ENCODE data around the gene REV1.

REV1 gene

DNA sequence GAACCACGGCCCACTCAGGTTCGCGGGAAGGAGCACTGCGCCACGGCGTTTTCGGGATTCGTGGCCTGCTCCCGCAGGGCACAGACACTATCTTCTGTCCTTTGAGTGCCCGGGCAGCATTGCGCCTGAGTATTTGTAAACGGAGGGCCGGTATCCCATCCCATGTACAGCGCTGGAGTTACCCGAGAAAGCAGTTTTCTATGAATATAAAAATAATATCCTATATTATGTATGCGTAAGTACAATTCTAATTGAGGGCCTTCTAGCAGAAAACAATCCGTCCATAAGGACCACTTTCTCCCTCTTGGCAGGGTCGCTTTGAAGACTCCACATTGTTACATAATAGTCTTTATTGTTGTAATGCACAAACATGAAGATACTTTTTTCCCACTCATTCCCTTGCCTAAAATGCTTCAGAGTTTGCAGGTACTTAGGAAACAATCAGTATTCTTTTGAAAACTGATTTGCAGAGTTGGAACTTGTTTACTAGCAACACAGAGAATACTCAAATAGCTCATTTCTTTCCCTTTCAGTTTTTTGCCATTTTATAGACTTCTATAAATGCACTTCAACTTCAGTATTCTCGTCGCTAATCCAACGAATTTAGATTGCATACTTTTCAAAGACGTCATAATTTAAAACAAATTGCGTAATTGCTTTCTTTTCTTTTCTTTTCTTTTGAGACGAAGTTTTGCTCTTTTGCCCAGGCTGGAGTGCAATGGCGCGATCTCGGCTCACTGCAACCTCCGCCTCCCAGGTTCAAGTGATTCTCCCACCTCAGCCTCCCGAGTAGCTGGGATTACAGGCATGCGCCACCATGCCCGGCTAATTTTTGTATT lies 1.0 kb upstream of the REV1 start:
- TF ChIP-seq, protein P1, sequence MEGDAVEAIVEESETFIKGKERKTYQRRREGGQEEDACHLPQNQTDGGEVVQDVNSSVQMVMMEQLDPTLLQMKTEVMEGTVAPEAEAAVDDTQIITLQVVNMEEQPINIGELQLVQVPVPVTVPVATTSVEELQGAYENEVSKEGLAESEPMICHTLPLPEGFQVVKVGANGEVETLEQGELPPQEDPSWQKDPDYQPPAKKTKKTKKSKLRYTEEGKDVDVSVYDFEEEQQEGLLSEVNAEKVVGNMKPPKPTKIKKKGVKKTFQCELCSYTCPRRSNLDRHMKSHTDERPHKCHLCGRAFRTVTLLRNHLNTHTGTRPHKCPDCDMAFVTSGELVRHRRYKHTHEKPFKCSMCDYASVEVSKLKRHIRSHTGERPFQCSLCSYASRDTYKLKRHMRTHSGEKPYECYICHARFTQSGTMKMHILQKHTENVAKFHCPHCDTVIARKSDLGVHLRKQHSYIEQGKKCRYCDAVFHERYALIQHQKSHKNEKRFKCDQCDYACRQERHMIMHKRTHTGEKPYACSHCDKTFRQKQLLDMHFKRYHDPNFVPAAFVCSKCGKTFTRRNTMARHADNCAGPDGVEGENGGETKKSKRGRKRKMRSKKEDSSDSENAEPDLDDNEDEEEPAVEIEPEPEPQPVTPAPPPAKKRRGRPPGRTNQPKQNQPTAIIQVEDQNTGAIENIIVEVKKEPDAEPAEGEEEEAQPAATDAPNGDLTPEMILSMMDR (IDR thresholded peaks at IDR 0.05; ENCODE audit: low read depth, low read length) = no peak
- Histone ChIP-seq H3K36me3 (no peaks in the 10 kb centered on the region; the same call in 1 of the 2 replicates), H3K9me3 (ENCODE audit: severe bottlenecking) (no peaks in the 10 kb centered on the region), H3K27ac (peak overlapping the region; percentile 83), H3K27me3 (ENCODE audit: insufficient read depth, low read depth, severe bottlenecking) (no peaks in the 10 kb centered on the region), H3K4me3 (ENCODE audit: low read depth, low read length) (peak overlapping the region; percentile 57)
- DNase-seq = no peak

DNA sequence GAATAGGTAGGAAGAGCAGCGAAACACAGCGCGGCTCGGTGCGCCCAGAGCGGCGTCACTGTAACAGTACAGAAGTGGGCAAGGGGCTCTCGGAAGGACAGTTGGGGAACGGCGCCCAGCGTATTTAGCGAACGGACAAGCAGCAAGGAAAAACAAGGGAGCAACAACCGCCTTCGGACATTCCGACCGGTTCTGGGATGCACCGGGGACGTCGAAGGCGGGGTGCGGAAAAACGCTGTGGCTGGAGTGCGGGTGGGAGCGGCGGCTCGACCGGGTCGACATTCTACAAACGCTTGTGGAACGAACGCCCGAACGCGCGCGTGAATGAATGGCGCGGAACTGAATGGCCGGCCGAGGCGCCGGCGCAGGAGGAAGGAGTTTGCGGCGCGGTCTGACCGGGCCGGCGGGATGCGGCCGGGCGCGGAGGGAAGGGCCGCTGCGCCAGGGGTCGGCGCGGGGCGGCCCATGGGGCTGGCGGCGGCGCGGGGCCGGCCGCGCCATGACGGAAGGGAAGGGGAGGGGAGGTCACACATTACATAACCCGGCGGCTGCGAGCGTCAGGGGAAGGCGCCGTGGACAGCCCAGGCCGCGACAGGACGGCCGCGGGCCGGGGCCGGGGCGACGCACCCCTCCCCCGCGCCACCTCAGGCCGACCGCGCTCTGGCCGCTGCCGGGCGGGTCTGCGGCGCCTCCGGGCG lies 605 bp downstream of the REV1 start:
- no peaks in the 10 kb centered on the region for H3K27me3 ChIP-seq (ENCODE audit: insufficient read depth, low read depth, severe bottlenecking)
- H3K36me3 ChIP-seq = no peaks in the 10 kb centered on the region; the same call in 1 of the 2 replicates
- H3K9me3 ChIP-seq (ENCODE audit: severe bottlenecking) = no peaks in the 10 kb centered on the region
- H3K4me3 ChIP-seq (ENCODE audit: low read depth, low read length) = peak overlapping the region; percentile 86
- peak overlapping the region; percentile 96 for H3K27ac ChIP-seq
- TF ChIP-seq, protein P1 (IDR thresholded peaks at IDR 0.05; ENCODE audit: low read depth, low read length) = no peak
- peak; percentile 53 for DNase-seq

DNA sequence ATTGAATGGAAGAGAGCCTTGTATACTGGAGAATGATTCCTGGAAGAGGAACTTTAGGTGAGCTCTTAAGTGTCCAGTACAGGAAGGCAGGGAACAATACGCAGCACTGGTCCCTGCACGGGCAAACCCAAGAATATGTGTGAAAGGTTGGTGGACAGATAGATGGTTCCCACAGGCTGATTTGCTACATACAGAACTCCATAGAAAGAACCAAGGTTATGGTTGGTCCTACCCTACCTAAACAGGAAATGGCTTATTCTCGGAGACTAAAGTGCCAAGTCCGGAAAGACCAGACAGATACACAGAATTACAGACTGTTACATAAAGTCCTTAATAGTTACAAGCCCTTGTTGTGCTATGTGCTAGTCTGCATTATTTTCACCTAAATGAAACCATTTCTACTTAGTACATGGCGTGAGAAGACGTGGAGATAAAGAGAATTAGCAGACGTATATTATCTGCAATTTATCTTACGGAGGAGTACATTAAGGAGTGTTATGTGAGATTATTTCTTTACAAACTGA lies 1.2 kb downstream of the REV1 start:
- Histone ChIP-seq H3K36me3 (no peaks in the 10 kb centered on the region; the same call in 1 of the 2 replicates), H3K27ac (peak overlapping the region; percentile 96), H3K9me3 (ENCODE audit: severe bottlenecking) (no peaks in the 10 kb centered on the region), H3K27me3 (ENCODE audit: insufficient read depth, low read depth, severe bottlenecking) (no peaks in the 10 kb centered on the region), H3K4me3 (ENCODE audit: low read depth, low read length) (peak overlapping the region; percentile 86)
- TF ChIP-seq, protein P1 (IDR thresholded peaks at IDR 0.05; ENCODE audit: low read depth, low read length) = no peak
- no peak for DNase-seq

DNA sequence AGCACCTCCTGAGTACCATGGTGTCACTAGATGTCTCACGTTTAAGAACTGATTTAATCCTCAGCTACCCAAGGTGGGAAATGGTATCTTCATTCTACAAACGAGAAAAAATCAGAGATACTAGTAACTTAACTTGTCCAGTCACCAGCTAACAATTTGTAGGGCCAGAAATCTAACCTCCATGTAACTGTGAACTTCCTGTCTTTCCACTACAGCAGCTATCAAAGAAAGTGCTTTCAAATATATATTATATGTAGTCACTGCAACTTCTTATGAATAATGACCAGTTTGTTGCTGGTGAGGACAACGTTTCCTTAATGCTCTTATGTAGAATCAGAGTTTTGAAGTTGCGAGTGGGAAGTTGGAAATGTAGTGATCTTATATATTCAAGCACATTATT lies 1.9 kb downstream of the REV1 start:
- H3K4me3 ChIP-seq (ENCODE audit: low read depth, low read length) = no peak overlapping the region
- no peaks in the 10 kb centered on the region for H3K27me3 ChIP-seq (ENCODE audit: insufficient read depth, low read depth, severe bottlenecking)
- no peak overlapping the region for H3K27ac ChIP-seq
- DNase-seq = no peak
- no peaks in the 10 kb centered on the region for H3K9me3 ChIP-seq (ENCODE audit: severe bottlenecking)
- TF ChIP-seq, protein P1 (IDR thresholded peaks at IDR 0.05; ENCODE audit: low read depth, low read length) = no peak
- H3K36me3 ChIP-seq = no peaks in the 10 kb centered on the region; the same call in 1 of the 2 replicates

DNA sequence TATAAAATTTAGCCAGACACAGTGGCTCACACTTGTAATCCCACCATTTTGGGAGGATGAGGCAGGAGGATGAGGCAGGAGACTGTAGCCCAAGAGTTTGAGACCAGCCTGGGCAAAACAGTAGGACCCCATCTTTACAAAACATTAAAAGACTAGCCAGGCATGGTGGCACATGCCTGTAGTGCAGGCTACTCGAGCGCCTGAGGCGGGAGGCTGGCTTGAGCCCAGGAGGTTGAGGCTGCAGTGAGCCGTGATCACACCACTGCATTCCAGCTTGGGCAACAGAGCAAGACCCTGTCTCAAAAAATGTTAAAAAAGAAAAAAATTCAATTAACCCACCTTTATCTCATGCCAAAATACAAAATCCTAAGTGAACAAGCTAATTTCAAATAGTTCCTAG lies 4.0 kb downstream of the REV1 start:
- Histone ChIP-seq H3K36me3 (peaks cover 6% of the 10 kb centered on the region), H3K27ac (no peak overlapping the region), H3K9me3 (ENCODE audit: severe bottlenecking) (no peaks in the 10 kb centered on the region), H3K27me3 (ENCODE audit: insufficient read depth, low read depth, severe bottlenecking) (no peaks in the 10 kb centered on the region), H3K4me3 (ENCODE audit: low read depth, low read length) (no peak overlapping the region)
- TF ChIP-seq, protein P1 (IDR thresholded peaks at IDR 0.05; ENCODE audit: low read depth, low read length) = no peak
- no peak for DNase-seq
